ENCODE measurements around the gene FOXD1.
"Not testable (repeated sequence)": the region's sequence is repeated elsewhere in the genome, so short reads cannot be mapped to it uniquely, and the experiment has no call there.

Gene FOXD1

GRCh38 chr5:73419465-73420390 lies 28.8 kb downstream of the FOXD1 start:
- DNase-seq (ENCODE audit: insufficient read length) (no peak), FAIRE-seq (no peak)
- TF ChIP-seq POLR2A (IDR thresholded peaks at IDR 0.05; ENCODE audit: low read depth, low read length): no peak
- no peak for TF ChIP-seq TAF1 (IDR thresholded peaks at IDR 0.05; ENCODE audit: borderline replicate concordance, low read depth, low read length)
- TF ChIP-seq POLR2AphosphoS5 (IDR thresholded peaks at IDR 0.05; ENCODE audit: low read depth, low read length): no peak

- TF ChIP-seq POLR2AphosphoS5 (IDR thresholded peaks at IDR 0.05; ENCODE audit: low read depth, low read length) (no peak), TAF1 (IDR thresholded peaks at IDR 0.05; ENCODE audit: borderline replicate concordance, low read depth, low read length) (no peak), POLR2A (IDR thresholded peaks at IDR 0.05; ENCODE audit: low read depth, low read length) (no peak)
- FAIRE-seq (no peak), DNase-seq (ENCODE audit: insufficient read length) (no peak)
Measured at GRCh38 chr5:73419117-73419464, 29.5 kb downstream of the FOXD1 start.

- DNase-seq (ENCODE audit: insufficient read length): no peak
- TF ChIP-seq POLR2AphosphoS5 (IDR thresholded peaks at IDR 0.05; ENCODE audit: low read depth, low read length): no peak
- no peak for TF ChIP-seq POLR2A (IDR thresholded peaks at IDR 0.05; ENCODE audit: low read depth, low read length)
- TF ChIP-seq TAF1 (IDR thresholded peaks at IDR 0.05; ENCODE audit: borderline replicate concordance, low read depth, low read length): no peak
- FAIRE-seq: no peak
Measured at GRCh38 chr5:73418244-73418691, 30.3 kb downstream of the FOXD1 start.

- FAIRE-seq (no peak), DNase-seq (ENCODE audit: insufficient read length) (no peak)
- TF ChIP-seq POLR2A (IDR thresholded peaks at IDR 0.05; ENCODE audit: low read depth, low read length) (no peak), TAF1 (IDR thresholded peaks at IDR 0.05; ENCODE audit: borderline replicate concordance, low read depth, low read length) (no peak), POLR2AphosphoS5 (IDR thresholded peaks at IDR 0.05; ENCODE audit: low read depth, low read length) (no peak)
Measured at GRCh38 chr5:73417303-73418034, 31.1 kb downstream of the FOXD1 start.

GRCh38 chr5:73415617-73416016 lies 33.0 kb downstream of the FOXD1 start:
- DNase-seq (ENCODE audit: insufficient read length) (no peak), FAIRE-seq (no peak)
- TF ChIP-seq POLR2AphosphoS5 (IDR thresholded peaks at IDR 0.05; ENCODE audit: low read depth, low read length) (no peak), POLR2A (IDR thresholded peaks at IDR 0.05; ENCODE audit: low read depth, low read length) (no peak), TAF1 (IDR thresholded peaks at IDR 0.05; ENCODE audit: borderline replicate concordance, low read depth, low read length) (no peak)

- TF ChIP-seq POLR2AphosphoS5 (IDR thresholded peaks at IDR 0.05; ENCODE audit: low read depth, low read length): no peak
- no peak for TF ChIP-seq POLR2A (IDR thresholded peaks at IDR 0.05; ENCODE audit: low read depth, low read length)
- TF ChIP-seq TAF1 (IDR thresholded peaks at IDR 0.05; ENCODE audit: borderline replicate concordance, low read depth, low read length): no peak
- no peak for FAIRE-seq
- DNase-seq (ENCODE audit: insufficient read length): no peak
Measured at GRCh38 chr5:73415171-73415570, 33.4 kb downstream of the FOXD1 start.

GRCh38 chr5:73412597-73412988 lies 36.0 kb downstream of the FOXD1 start:
- FAIRE-seq: no peak
- no peak for DNase-seq (ENCODE audit: insufficient read length)
- TF ChIP-seq TAF1 (IDR thresholded peaks at IDR 0.05; ENCODE audit: borderline replicate concordance, low read depth, low read length) (no peak), POLR2A (IDR thresholded peaks at IDR 0.05; ENCODE audit: low read depth, low read length) (no peak), POLR2AphosphoS5 (IDR thresholded peaks at IDR 0.05; ENCODE audit: low read depth, low read length) (no peak)

GRCh38 chr5:73411936-73412596 lies 36.5 kb downstream of the FOXD1 start:
- no peak for TF ChIP-seq TAF1 (IDR thresholded peaks at IDR 0.05; ENCODE audit: borderline replicate concordance, low read depth, low read length)
- DNase-seq (ENCODE audit: insufficient read length) (no peak), FAIRE-seq (no peak)

- not testable (repeated sequence) for DNase-seq (ENCODE audit: insufficient read length); FAIRE-seq
Measured at GRCh38 chr5:73409927-73410326, 38.6 kb downstream of the FOXD1 start.

- no peak for TF ChIP-seq POLR2AphosphoS5 (IDR thresholded peaks at IDR 0.05; ENCODE audit: low read depth, low read length)
- DNase-seq (ENCODE audit: insufficient read length): no peak
- no peak for FAIRE-seq
Measured at GRCh38 chr5:73405691-73406090, 42.9 kb downstream of the FOXD1 start.

GRCh38 chr5:73399775-73400174 lies 48.8 kb downstream of the FOXD1 start:
- DNase-seq (ENCODE audit: insufficient read length) (no peak), FAIRE-seq (no peak)
- TF ChIP-seq POLR2AphosphoS5 (IDR thresholded peaks at IDR 0.05; ENCODE audit: low read depth, low read length) (no peak), POLR2A (IDR thresholded peaks at IDR 0.05; ENCODE audit: low read depth, low read length) (no peak), TAF1 (IDR thresholded peaks at IDR 0.05; ENCODE audit: borderline replicate concordance, low read depth, low read length) (no peak)
